ENCODE data around the gene EFHC1. TPM values are rescaled to one million over a fixed set of nuclear protein-coding genes. Genes with fewer than 3 reads are reported as not detected.

The EFHC1 gene
- total and polyA plus RNA-seq, 2 of the 13 experiments (the other 11 are each of a cell fraction or from before 2014, with no cell fraction given) = 23.4 to 29.5 TPM

DNA sequence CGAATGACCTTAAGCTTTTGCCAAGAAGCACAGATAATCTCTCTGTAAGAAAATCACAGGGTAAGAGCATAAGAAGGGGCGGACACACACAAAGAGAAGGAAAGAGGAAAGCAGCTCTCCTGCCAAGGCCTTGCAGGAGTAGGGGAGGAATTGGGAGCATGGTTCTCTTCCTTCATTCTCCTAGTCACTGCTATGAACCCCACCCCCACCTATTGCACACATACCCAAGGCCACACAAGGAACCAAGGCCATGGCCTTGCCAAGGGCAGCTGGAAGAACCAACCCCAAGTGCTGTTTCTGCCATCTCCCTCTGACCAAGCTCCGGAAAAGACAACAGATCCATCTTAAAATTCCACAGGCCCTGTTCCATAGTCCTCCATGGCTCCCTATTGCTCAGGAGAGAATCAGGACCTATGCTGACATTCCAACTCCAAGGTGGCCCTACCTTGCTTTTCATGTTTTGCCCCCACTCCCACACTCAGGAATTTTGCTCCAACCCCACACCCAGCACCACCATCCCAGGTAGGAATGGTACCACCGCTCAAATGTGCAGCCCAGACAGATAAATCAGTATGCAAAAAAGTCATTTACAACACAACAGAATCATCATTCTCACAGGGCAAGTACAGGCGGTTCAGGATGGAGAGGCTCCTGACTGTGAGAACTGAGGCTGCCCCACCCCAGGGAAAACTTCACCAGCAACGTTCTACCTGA lies 125.4 kb downstream of the EFHC1 start (continued):
- TF ChIP-seq AKNA (CRISPR knock-in tag; IDR thresholded peaks at IDR 0.05; ENCODE audit: borderline replicate concordance) = no peak
- TF ChIP-seq ZNF441 (CRISPR knock-in tag; IDR thresholded peaks at IDR 0.05; ENCODE audit: borderline replicate concordance) = peak; percentile 29; the same call in 1 of the 2 replicates
- 0 out of 2 replicates have a peak, but pooled peaks have one; percentile 32 for TF ChIP-seq ZFY (CRISPR knock-in tag; IDR thresholded peaks at IDR 0.05)
- no peak for TF ChIP-seq ZNF224 (CRISPR knock-in tag; IDR thresholded peaks at IDR 0.05)
- TF ChIP-seq, protein P1, sequence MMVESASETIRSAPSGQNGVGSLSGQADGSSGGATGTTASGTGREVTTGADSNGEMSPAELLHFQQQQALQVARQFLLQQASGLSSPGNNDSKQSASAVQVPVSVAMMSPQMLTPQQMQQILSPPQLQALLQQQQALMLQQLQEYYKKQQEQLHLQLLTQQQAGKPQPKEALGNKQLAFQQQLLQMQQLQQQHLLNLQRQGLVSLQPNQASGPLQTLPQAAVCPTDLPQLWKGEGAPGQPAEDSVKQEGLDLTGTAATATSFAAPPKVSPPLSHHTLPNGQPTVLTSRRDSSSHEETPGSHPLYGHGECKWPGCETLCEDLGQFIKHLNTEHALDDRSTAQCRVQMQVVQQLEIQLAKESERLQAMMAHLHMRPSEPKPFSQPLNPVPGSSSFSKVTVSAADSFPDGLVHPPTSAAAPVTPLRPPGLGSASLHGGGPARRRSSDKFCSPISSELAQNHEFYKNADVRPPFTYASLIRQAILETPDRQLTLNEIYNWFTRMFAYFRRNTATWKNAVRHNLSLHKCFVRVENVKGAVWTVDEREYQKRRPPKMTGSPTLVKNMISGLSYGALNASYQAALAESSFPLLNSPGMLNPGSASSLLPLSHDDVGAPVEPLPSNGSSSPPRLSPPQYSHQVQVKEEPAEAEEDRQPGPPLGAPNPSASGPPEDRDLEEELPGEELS (CRISPR knock-in tag; IDR thresholded peaks at IDR 0.05) = no peak
- TF ChIP-seq ZNF101 (CRISPR knock-in tag; IDR thresholded peaks at IDR 0.05; ENCODE audit: borderline replicate concordance, low read depth) = no peak
- no peak for TF ChIP-seq CBX1 (IDR thresholded peaks at IDR 0.05; ENCODE audit: low read depth)
- TF ChIP-seq DMAP1 (CRISPR knock-in tag; IDR thresholded peaks at IDR 0.05) = peak; percentile 37; the same call in 1 of the 2 replicates
- TF ChIP-seq, protein P2, sequence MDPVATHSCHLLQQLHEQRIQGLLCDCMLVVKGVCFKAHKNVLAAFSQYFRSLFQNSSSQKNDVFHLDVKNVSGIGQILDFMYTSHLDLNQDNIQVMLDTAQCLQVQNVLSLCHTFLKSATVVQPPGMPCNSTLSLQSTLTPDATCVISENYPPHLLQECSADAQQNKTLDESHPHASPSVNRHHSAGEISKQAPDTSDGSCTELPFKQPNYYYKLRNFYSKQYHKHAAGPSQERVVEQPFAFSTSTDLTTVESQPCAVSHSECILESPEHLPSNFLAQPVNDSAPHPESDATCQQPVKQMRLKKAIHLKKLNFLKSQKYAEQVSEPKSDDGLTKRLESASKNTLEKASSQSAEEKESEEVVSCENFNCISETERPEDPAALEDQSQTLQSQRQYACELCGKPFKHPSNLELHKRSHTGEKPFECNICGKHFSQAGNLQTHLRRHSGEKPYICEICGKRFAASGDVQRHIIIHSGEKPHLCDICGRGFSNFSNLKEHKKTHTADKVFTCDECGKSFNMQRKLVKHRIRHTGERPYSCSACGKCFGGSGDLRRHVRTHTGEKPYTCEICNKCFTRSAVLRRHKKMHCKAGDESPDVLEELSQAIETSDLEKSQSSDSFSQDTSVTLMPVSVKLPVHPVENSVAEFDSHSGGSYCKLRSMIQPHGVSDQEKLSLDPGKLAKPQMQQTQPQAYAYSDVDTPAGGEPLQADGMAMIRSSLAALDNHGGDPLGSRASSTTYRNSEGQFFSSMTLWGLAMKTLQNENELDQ (CRISPR knock-in tag; IDR thresholded peaks at IDR 0.05; ENCODE audit: borderline replicate concordance) = no peak
- TF ChIP-seq DZIP1 (CRISPR knock-in tag; IDR thresholded peaks at IDR 0.05) = no peak
- TF ChIP-seq HMGA1 (CRISPR knock-in tag; conservative IDR thresholded peaks at IDR 0.05) = no peak
- no peak for TF ChIP-seq ZNF597 (CRISPR knock-in tag; IDR thresholded peaks at IDR 0.05)
- no peak for TF ChIP-seq FOSL1 (CRISPR knock-in tag; IDR thresholded peaks at IDR 0.05; ENCODE audit: borderline replicate concordance)
- TF ChIP-seq FOXA1 (IDR thresholded peaks at IDR 0.05) = no peak
- TF ChIP-seq FOXA1 (CRISPR knock-in tag; IDR thresholded peaks at IDR 0.05) = peak; percentile 27; the same call in 1 of the 2 replicates
- no peak for TF ChIP-seq ZNF674 (CRISPR knock-in tag; IDR thresholded peaks at IDR 0.05; ENCODE audit: low read depth)
